HCT116 (cell line): ENCODE data around the gene CYP2U1. TPM values are rescaled to one million over a fixed set of nuclear protein-coding genes. Genes with fewer than 3 reads are reported as not detected.

Experiments used
- ATAC-seq: fragments of 200-7000 bp; cut with Tn5 transposase; 2 replicates; pipeline ENCODE4 v1.9.1; 2020; ENCODE audit warnings: mild to moderate bottlenecking, moderate library complexity
- BruUV-seq: library from RNA; stranded (reverse); fragments of 400-500 nt; replicated peaks from 2 replicates; lab custom pipeline; 2021; lab: Mats Ljungman, UMichigan
- CTCF ChIA-PET: fragments of 300-600 bp; sonication (Branson Sonifier 250); formaldehyde crosslinking; loops from one replicate; lab custom pipeline; 2021; ENCODE audit warnings: antibody characterized with exemption; lab: Charles Lee
- POLR2A ChIA-PET: fragments of 300-600, 350-600 bp; sonication (Branson Sonifier 250); formaldehyde crosslinking; loops from one replicate; lab custom pipeline; 2021; ENCODE audit warnings: antibody characterized with exemption; lab: Charles Lee
- RAD21 ChIA-PET, 2 experiments: fragments of 300-600 bp; sonication (Branson Sonifier 250); formaldehyde crosslinking; loops; one replicate each; lab custom pipeline; 2023; ENCODE audit warnings: low total read pairs in 2 of 2; ENCODE audit not compliant: uncharacterized antibody in 2 of 2, unreplicated experiment in 2 of 2, low non-redundant PET in 1 of 2; lab: Charles Lee
- DNase-seq: peaks from one replicate; pipeline ENCODE4 v3.0.0-alpha.2; 2010; ENCODE audit warnings: low read depth, low spot score
- H2AFZ ChIP-seq: fragments of 200-600 bp; shearing (Covaris generic), sonication (generic); 2 replicates; pipeline ENCODE4 v1.6.1; 2017; ENCODE audit warnings: low read depth, mixed run types, mixed read lengths, antibody characterized with exemption, low read length; ENCODE audit not compliant: poor library complexity, severe bottlenecking
- H3K27ac ChIP-seq: 2 replicates; pipeline ENCODE4 v1.5.1; 2012; ENCODE audit warnings: low read depth, low read length
- H3K27me3 ChIP-seq: fragments of 200-600 bp; sonication (generic); 2 replicates; pipeline ENCODE4 v1.6.1; 2016; ENCODE audit warnings: mixed run types, low read length, mixed read lengths; ENCODE audit not compliant: insufficient read depth
- H3K36me3 ChIP-seq, 2 experiments: fragments of 200-500 bp in 1 of 2; fragments of 200-600 bp in 1 of 2; sonication (Bioruptor generic) in 1 of 2; sonication (generic) in 1 of 2; 2 replicates each; pipeline versions ENCODE4 v1.5.1 to v1.6.1; 2014 to 2016; ENCODE audit warnings: low read length in 2 of 2, inconsistent platforms in 1 of 2, mixed read lengths in 1 of 2, mixed run types in 1 of 2; ENCODE audit not compliant: insufficient read depth in 2 of 2, control insufficient read depth in 1 of 2
- H3K4me1 ChIP-seq, 2 experiments: fragments of 200-600 bp in 1 of 2; sonication (generic) in 1 of 2; 2 replicates each; pipeline versions ENCODE4 v1.5.1 to v1.6.1; 2012 to 2017; ENCODE audit warnings: low read length in 2 of 2, inconsistent platforms in 1 of 2, mild to moderate bottlenecking in 1 of 2, mixed read lengths in 1 of 2, mixed run types in 1 of 2, moderate library complexity in 1 of 2; ENCODE audit not compliant: insufficient read depth in 2 of 2, control insufficient read depth in 1 of 2
- H3K4me2 ChIP-seq: fragments of 200-600 bp; sonication (generic); 2 replicates; pipeline ENCODE4 v1.6.1; 2017; ENCODE audit warnings: mixed run types, low read length, mixed read lengths
- H3K4me3 ChIP-seq, 2 experiments: fragments of 200-600 bp in 1 of 2; sonication (generic) in 1 of 2; replicated peaks in 1 of 2; 2 replicates each; pipeline ENCODE4 v1.5.1; 2011 to 2016; ENCODE audit warnings: low read length in 2 of 2, control low read depth in 1 of 2, low read depth in 1 of 2, mild to moderate bottlenecking in 1 of 2, mixed read lengths in 1 of 2, mixed run types in 1 of 2
- H3K79me2 ChIP-seq: fragments of 200-600 bp; sonication (generic); 2 replicates; pipeline ENCODE4 v1.6.1; 2017; ENCODE audit warnings: mild to moderate bottlenecking, mixed run types, low read length, moderate library complexity, mixed read lengths; ENCODE audit not compliant: insufficient read depth
- H3K9ac ChIP-seq: fragments of 200-600 bp; sonication (generic); 2 replicates; pipeline ENCODE4 v1.6.1; 2016; ENCODE audit warnings: low read length, mixed read lengths
- H3K9me2 ChIP-seq: fragments of 200-600 bp; sonication (generic), shearing (Covaris generic); 2 replicates; pipeline ENCODE4 v1.6.1; 2017; ENCODE audit warnings: mixed run types, mild to moderate bottlenecking, moderate library complexity; ENCODE audit not compliant: insufficient read depth
- H3K9me3 ChIP-seq, 2 experiments: fragments of 200-500 bp in 1 of 2; fragments of 200-600 bp in 1 of 2; sonication (Bioruptor generic) in 1 of 2; sonication (generic) in 1 of 2; 2 replicates each; pipeline ENCODE4 v1.6.1; 2014 to 2017; ENCODE audit warnings: low read length in 2 of 2, mixed read lengths in 2 of 2, inconsistent platforms in 1 of 2, low read depth in 1 of 2, mild to moderate bottlenecking in 1 of 2, mixed run types in 1 of 2, moderate library complexity in 1 of 2; ENCODE audit not compliant: control insufficient read depth in 1 of 2, insufficient read depth in 1 of 2
- H4K20me1 ChIP-seq: fragments of 200-600 bp; sonication (generic), shearing (Covaris generic); 2 replicates; pipeline ENCODE4 v1.6.1; 2017; ENCODE audit warnings: mixed run types, mild to moderate bottlenecking, moderate library complexity; ENCODE audit not compliant: insufficient read depth
- CEBPB ChIP-seq: IDR thresholded peaks from 2 replicates; pipeline ENCODE4 v1.6.1; 2012; ENCODE audit warnings: low read depth
- EGR1 ChIP-seq: IDR thresholded peaks from 2 replicates; pipeline ENCODE4 v1.6.1; 2012; ENCODE audit warnings: low read depth
- FOSL1 ChIP-seq: IDR thresholded peaks from 2 replicates; pipeline ENCODE4 v1.6.1; 2012; ENCODE audit warnings: low read depth
- POLR2A ChIP-seq: IDR thresholded peaks from 2 replicates; pipeline ENCODE4 v1.7.0; 2011; ENCODE audit warnings: borderline replicate concordance; ENCODE audit not compliant: insufficient read depth, insufficient read length; ENCODE audit errors: extremely low read depth
- RAD21 ChIP-seq: IDR thresholded peaks from 2 replicates; pipeline ENCODE4 v1.6.1; 2012; ENCODE audit warnings: low read depth, mild to moderate bottlenecking
- REST ChIP-seq: IDR thresholded peaks from 2 replicates; pipeline ENCODE4 v1.6.1; 2012; ENCODE audit warnings: low read depth
- ZBTB33 ChIP-seq: IDR thresholded peaks from 2 replicates; pipeline ENCODE4 v1.6.1; 2011; ENCODE audit warnings: mild to moderate bottlenecking, low read length, moderate library complexity; ENCODE audit not compliant: insufficient replicate concordance; ENCODE audit errors: extremely low read depth
- ZFX ChIP-seq: fragments of 450-650 bp; IDR thresholded peaks from 2 replicates; pipeline ENCODE4 v1.6.1; 2017
- intact Hi-C: fragments of 100-400 bp; cut with micrococcal nuclease; formaldehyde crosslinking; loops from 2 replicates; pipeline ENCODE4 v1.10.0; 2022
- total RNA-seq: library from RNA; stranded (reverse); gene quantifications from one replicate; pipeline ENCODE4 v1.2.1, GENCODE V29; 2021; ENCODE audit not compliant: unreplicated experiment
- TF ChIP-seq, protein P1 (sequence below), 3 experiments: fragments of 200-600 bp in 1 of 3; sonication (generic) in 1 of 3; IDR thresholded peaks in 2 of 3; conservative IDR thresholded peaks in 1 of 3; 2 replicates each; pipeline ENCODE4 v1.5.1; 2012 to 2017; ENCODE audit warnings: low read depth in 2 of 3, low read length in 2 of 3, antibody characterized with exemption in 1 of 3, borderline replicate concordance in 1 of 3, control low read depth in 1 of 3, mild to moderate bottlenecking in 1 of 3, mixed read lengths in 1 of 3, mixed run types in 1 of 3, moderate library complexity in 1 of 3; ENCODE audit not compliant: insufficient read depth in 1 of 3

CYP2U1 gene
- total RNA-seq, 1 experiment from 2014 or later = 4.0 TPM

GRCh38 chr4:107913283-107913899 lies 18.0 kb upstream of the CYP2U1 start:
- ATAC-seq = peak; percentile 76
- intact Hi-C loops = loop anchor here (1.0 kb wide), 1 partner anchor 155 kb away; no protein-coding TSS in a partner anchor
- no peak overlapping the region for H3K9ac ChIP-seq
- TF ChIP-seq ZFX (no peak), CEBPB (no peak), RAD21 (peak; percentile 93), FOSL1 (no peak), REST (no peak), EGR1 (no peak), POLR2A (no peak), ZBTB33 (no peak)
- TF ChIP-seq, protein P1, sequence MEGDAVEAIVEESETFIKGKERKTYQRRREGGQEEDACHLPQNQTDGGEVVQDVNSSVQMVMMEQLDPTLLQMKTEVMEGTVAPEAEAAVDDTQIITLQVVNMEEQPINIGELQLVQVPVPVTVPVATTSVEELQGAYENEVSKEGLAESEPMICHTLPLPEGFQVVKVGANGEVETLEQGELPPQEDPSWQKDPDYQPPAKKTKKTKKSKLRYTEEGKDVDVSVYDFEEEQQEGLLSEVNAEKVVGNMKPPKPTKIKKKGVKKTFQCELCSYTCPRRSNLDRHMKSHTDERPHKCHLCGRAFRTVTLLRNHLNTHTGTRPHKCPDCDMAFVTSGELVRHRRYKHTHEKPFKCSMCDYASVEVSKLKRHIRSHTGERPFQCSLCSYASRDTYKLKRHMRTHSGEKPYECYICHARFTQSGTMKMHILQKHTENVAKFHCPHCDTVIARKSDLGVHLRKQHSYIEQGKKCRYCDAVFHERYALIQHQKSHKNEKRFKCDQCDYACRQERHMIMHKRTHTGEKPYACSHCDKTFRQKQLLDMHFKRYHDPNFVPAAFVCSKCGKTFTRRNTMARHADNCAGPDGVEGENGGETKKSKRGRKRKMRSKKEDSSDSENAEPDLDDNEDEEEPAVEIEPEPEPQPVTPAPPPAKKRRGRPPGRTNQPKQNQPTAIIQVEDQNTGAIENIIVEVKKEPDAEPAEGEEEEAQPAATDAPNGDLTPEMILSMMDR (IDR thresholded peaks at IDR 0.05 in 2 of 3, conservative IDR thresholded peaks at IDR 0.05 in 1 of 3; ENCODE audit: borderline replicate concordance in 1 of 3, insufficient read depth in 1 of 3, low read depth in 2 of 3, low read length in 2 of 3) = peak; percentile 60 to 87 (median 80); a peak in 5 of 6 replicates
- no peaks in the 10 kb centered on the region for H4K20me1 ChIP-seq
- no TSS peak for BruUV-seq
- no peak overlapping the region for H3K4me3 ChIP-seq
- ChIA-PET CTCF (interaction anchor here (1.4 kb wide), 2 partner anchors 13 to 154 kb away, joined by 3 to 23 read pairs; no protein-coding TSS in a partner anchor), RAD21 (no interaction called here), POLR2A (no interaction called here)
- H3K4me2 ChIP-seq = no peak overlapping the region
- H3K9me3 ChIP-seq = no peaks in the 10 kb centered on the region
- H2AFZ ChIP-seq = no peak overlapping the region
- no peaks in the 10 kb centered on the region; a peak in 1 of 4 replicates for H3K36me3 ChIP-seq
- H3K27ac ChIP-seq = no peak overlapping the region
- no peaks in the 10 kb centered on the region for H3K79me2 ChIP-seq
- no peaks in the 10 kb centered on the region for H3K9me2 ChIP-seq
- DNase-seq = peak; percentile 54
- no peaks in the 10 kb centered on the region for H3K27me3 ChIP-seq
- no peaks in the 10 kb centered on the region for H3K4me1 ChIP-seq
